H1 (cell line): ENCODE results near the gene RNASE13. TPM values are rescaled to one million over a fixed set of nuclear protein-coding genes. Genes with fewer than 3 reads are reported as not detected.

Experiments
- CTCF ChIA-PET: fragments of 300-600 bp; sonication (Branson Sonifier 250); formaldehyde crosslinking; loops from one replicate; lab custom pipeline; 2021; ENCODE audit not compliant: partially characterized antibody; lab: Charles Lee
- POLR2A ChIA-PET: fragments of 300-600 bp; sonication (Branson Sonifier 250); formaldehyde crosslinking; loops from one replicate; lab custom pipeline; 2021; ENCODE audit warnings: inconsistent platforms; ENCODE audit not compliant: partially characterized antibody; lab: Charles Lee
- DNase-seq, 2 experiments: peaks; one replicate each; pipeline versions ENCODE4 v3.0.0 to v3.0.0-alpha.2; 2010 to 2022; ENCODE audit warnings: low spot score in 2 of 2, low read depth in 1 of 2, mixed read lengths in 1 of 2
- FAIRE-seq: peaks from 2 replicates; lab custom pipeline; 2011; peaks lifted over from hg19 to GRCh38; lab: Jason Lieb, UNC
- H2AFZ ChIP-seq: 2 replicates; pipeline ENCODE4 v1.8.1; 2012; ENCODE audit warnings: low read length, inconsistent platforms
- H2AK5ac ChIP-seq: 2 replicates; pipeline ENCODE4 v1.6.1; 2013; ENCODE audit warnings: low read depth, low read length
- H2BK120ac ChIP-seq: replicated peaks from 2 replicates; pipeline ENCODE3; 2013; ENCODE audit warnings: low read depth, low read length, inconsistent platforms
- H2BK12ac ChIP-seq: 2 replicates; pipeline ENCODE4 v1.6.1; 2013; ENCODE audit warnings: low read depth, low read length
- H2BK15ac ChIP-seq: 2 replicates; pipeline ENCODE4 v1.6.1; 2013; ENCODE audit warnings: low read length
- H2BK20ac ChIP-seq: 2 replicates; pipeline ENCODE4 v1.6.1; 2013; ENCODE audit warnings: low read length
- H2BK5ac ChIP-seq: 2 replicates; pipeline ENCODE4 v1.6.1; 2013; ENCODE audit warnings: low read depth, low read length
- H3K14ac ChIP-seq: 2 replicates; pipeline ENCODE4 v1.6.1; 2013; ENCODE audit warnings: inconsistent platforms; ENCODE audit not compliant: insufficient read length
- H3K18ac ChIP-seq: 2 replicates; pipeline ENCODE4 v1.6.1; 2013; ENCODE audit warnings: low read length; ENCODE audit errors: extremely low read depth
- H3K23ac ChIP-seq: 2 replicates; pipeline ENCODE4 v1.6.1; 2013; ENCODE audit warnings: inconsistent platforms; ENCODE audit not compliant: insufficient read length
- H3K23me2 ChIP-seq: 2 replicates; pipeline ENCODE4 v1.6.1; 2013; ENCODE audit warnings: low read depth, low read length
- H3K27ac ChIP-seq: 2 replicates; pipeline ENCODE4 v1.6.1; 2011; ENCODE audit warnings: low read depth, low read length, inconsistent platforms
- H3K27me3 ChIP-seq, 4 experiments: replicated peaks in 1 of 4; 1 replicate in 1 of 4; 2 replicates in 3 of 4; pipeline versions ENCODE4 v1.6.1 to v1.8.1; 2011 to 2013; ENCODE audit warnings: low read length in 3 of 4, mild to moderate bottlenecking in 3 of 4, inconsistent platforms in 2 of 4, mixed read lengths in 2 of 4, moderate library complexity in 1 of 4; ENCODE audit not compliant: control insufficient read depth in 3 of 4, insufficient read depth in 3 of 4; ENCODE audit errors: extremely low read depth in 1 of 4
- H3K36me3 ChIP-seq, 4 experiments: 2 replicates each; pipeline versions ENCODE4 v1.6.1 to v1.8.1; 2011 to 2013; ENCODE audit warnings: mild to moderate bottlenecking in 4 of 4, low read length in 3 of 4, moderate library complexity in 2 of 4, control low read depth in 1 of 4, inconsistent platforms in 1 of 4; ENCODE audit not compliant: insufficient read depth in 4 of 4, control insufficient read depth in 2 of 4
- H3K4ac ChIP-seq: replicated peaks from 2 replicates; pipeline ENCODE3; 2013; ENCODE audit warnings: low read length, low read depth, mixed read lengths, inconsistent platforms; ENCODE audit not compliant: insufficient read length
- H3K4me1 ChIP-seq, 4 experiments: replicated peaks in 1 of 4; 1 replicate in 1 of 4; 2 replicates in 3 of 4; pipeline versions ENCODE4 v1.6.1 to v1.8.1; 2011 to 2013; ENCODE audit warnings: low read length in 3 of 4, inconsistent platforms in 2 of 4, mixed read lengths in 1 of 4; ENCODE audit not compliant: insufficient read depth in 4 of 4, control insufficient read depth in 3 of 4
- H3K4me2 ChIP-seq, 2 experiments: 2 replicates each; pipeline versions ENCODE4 v1.6.1 to v1.8.1; 2011 to 2013; ENCODE audit warnings: low read depth in 2 of 2, low read length in 2 of 2, control low read depth in 1 of 2, inconsistent platforms in 1 of 2, mild to moderate bottlenecking in 1 of 2; ENCODE audit not compliant: insufficient read depth in 1 of 2
- H3K4me3 ChIP-seq, 4 experiments: fragments of 200-600, 300-600 bp in 1 of 4; sonication (generic), shearing (Covaris generic), sonication (Bioruptor Twin) in 1 of 4; 2 replicates each; pipeline versions ENCODE4 v1.5.1 to v1.8.1; 2011 to 2016; ENCODE audit warnings: low read length in 4 of 4, low read depth in 3 of 4, control low read depth in 2 of 4, inconsistent platforms in 2 of 4, mild to moderate bottlenecking in 2 of 4, mixed read lengths in 1 of 4, moderate library complexity in 1 of 4; ENCODE audit not compliant: insufficient read depth in 2 of 4; ENCODE audit errors: extremely low read depth in 1 of 4
- H3K56ac ChIP-seq: replicated peaks from 2 replicates; pipeline ENCODE3; 2013; ENCODE audit warnings: low read depth, mild to moderate bottlenecking, mixed read lengths, low read length, inconsistent platforms; ENCODE audit not compliant: insufficient read length
- H3K79me1 ChIP-seq: 2 replicates; pipeline ENCODE4 v1.6.1; 2013; ENCODE audit warnings: low read depth, low read length, control low read depth
- H3K79me2 ChIP-seq, 2 experiments: 2 replicates each; pipeline versions ENCODE4 v1.6.1 to v1.8.1; 2012 to 2013; ENCODE audit warnings: low read length in 2 of 2, mild to moderate bottlenecking in 2 of 2, inconsistent platforms in 1 of 2; ENCODE audit not compliant: insufficient read depth in 2 of 2, control insufficient read depth in 1 of 2
- H3K9ac ChIP-seq, 4 experiments: replicated peaks in 1 of 4; 1 replicate in 1 of 4; 2 replicates in 3 of 4; pipeline versions ENCODE4 v1.6.1 to v1.8.1; 2011 to 2013; ENCODE audit warnings: low read depth in 3 of 4, low read length in 3 of 4, control low read depth in 2 of 4, mild to moderate bottlenecking in 2 of 4, moderate library complexity in 2 of 4, inconsistent platforms in 1 of 4; ENCODE audit errors: extremely low read depth in 1 of 4
- H3K9me3 ChIP-seq, 2 experiments: 2 replicates each; pipeline versions ENCODE4 v1.6.1 to v1.8.1; 2012 to 2013; ENCODE audit warnings: mild to moderate bottlenecking in 2 of 2, moderate library complexity in 2 of 2, control low read depth in 1 of 2, inconsistent platforms in 1 of 2, low read depth in 1 of 2, low read length in 1 of 2, mixed read lengths in 1 of 2; ENCODE audit not compliant: insufficient read depth in 2 of 2
- H4K20me1 ChIP-seq, 2 experiments: replicated peaks in 1 of 2; 2 replicates each; pipeline versions ENCODE3 to v1.8.1; 2011 to 2013; ENCODE audit warnings: inconsistent platforms in 2 of 2, low read length in 2 of 2, mild to moderate bottlenecking in 1 of 2; ENCODE audit not compliant: insufficient read depth in 2 of 2, control insufficient read depth in 1 of 2
- H4K5ac ChIP-seq: 2 replicates; pipeline ENCODE4 v1.6.1; 2013; ENCODE audit warnings: low read length, low read depth, mixed read lengths, inconsistent platforms; ENCODE audit not compliant: insufficient read length
- H4K8ac ChIP-seq: 2 replicates; pipeline ENCODE4 v1.8.0; 2013; ENCODE audit warnings: mild to moderate bottlenecking, moderate library complexity, low read length, inconsistent platforms; ENCODE audit not compliant: insufficient read depth; ENCODE audit errors: extremely low read depth
- H4K91ac ChIP-seq: replicated peaks from 2 replicates; pipeline ENCODE3; 2013; ENCODE audit warnings: low read length, mixed read lengths, inconsistent platforms; ENCODE audit not compliant: insufficient read length
- SAP30 ChIP-seq: fragments of 300-600 bp; sonication (generic); IDR thresholded peaks from 2 replicates; pipeline ENCODE4 v1.7.1; 2012; ENCODE audit warnings: low read length, moderate library complexity, mild to moderate bottlenecking, inconsistent platforms; ENCODE audit not compliant: insufficient read depth, insufficient replicate concordance
- SP4 ChIP-seq: IDR thresholded peaks from 2 replicates; pipeline ENCODE4 v1.6.1; 2012; ENCODE audit warnings: low read length, inconsistent platforms
- WGBS, 2 experiments: shearing (Covaris generic) in 1 of 2; methylation state at CpG; one replicate each; pipeline versions ENCODE4 v1.1.6 to v1.1.7; 2013 to 2015; ENCODE audit warnings: low lambda C conversion rate in 2 of 2, mixed read lengths in 2 of 2, inconsistent platforms in 1 of 2, low coverage in 1 of 2, missing lambda C conversion rate in 1 of 2; ENCODE audit not compliant: insufficient replicate concordance in 2 of 2, insufficient coverage in 1 of 2, insufficient read length in 1 of 2; ENCODE audit errors: extremely low coverage in 1 of 2, missing lambda C conversion rate in 1 of 2; 5-methylcytosine and 5-hydroxymethylcytosine counted together
- polyA plus RNA-seq, 7 experiments: library from polyadenylated mRNA; depleted of rRNA in 3 of 7; stranded (reverse) in 5 of 7; unstranded in 2 of 7; fragments of >200 nt in 5 of 7; fragments of 200-250 nt in 2 of 7; gene quantifications; 1 replicate in 5 of 7; 2 replicates in 1 of 7; 4 replicates in 1 of 7; pipeline versions ENCODE4 v1.2.1 to v1.2.3, GENCODE V29; 2011 to 2013; ENCODE audit warnings: missing spikeins in 2 of 7, mixed read lengths in 2 of 7
- total RNA-seq: library from RNA; stranded (reverse); fragmentation: NEBNext Ultra II Directional; extraction: Animal tissue kit (Norgen Biotek cat#: 25700); gene quantifications from 2 replicates; pipeline ENCODE4 v1.2.1, GENCODE V29; 2021
- TF ChIP-seq, protein P1 (sequence below): IDR thresholded peaks from 2 replicates; pipeline ENCODE4 v1.6.1; 2012; ENCODE audit warnings: low read length, inconsistent platforms

RNASE13 gene
- total and polyA plus RNA-seq, 2 of the 8 experiments (the other 6 are each of a cell fraction or from before 2014, with no cell fraction given) = not detected

DNA sequence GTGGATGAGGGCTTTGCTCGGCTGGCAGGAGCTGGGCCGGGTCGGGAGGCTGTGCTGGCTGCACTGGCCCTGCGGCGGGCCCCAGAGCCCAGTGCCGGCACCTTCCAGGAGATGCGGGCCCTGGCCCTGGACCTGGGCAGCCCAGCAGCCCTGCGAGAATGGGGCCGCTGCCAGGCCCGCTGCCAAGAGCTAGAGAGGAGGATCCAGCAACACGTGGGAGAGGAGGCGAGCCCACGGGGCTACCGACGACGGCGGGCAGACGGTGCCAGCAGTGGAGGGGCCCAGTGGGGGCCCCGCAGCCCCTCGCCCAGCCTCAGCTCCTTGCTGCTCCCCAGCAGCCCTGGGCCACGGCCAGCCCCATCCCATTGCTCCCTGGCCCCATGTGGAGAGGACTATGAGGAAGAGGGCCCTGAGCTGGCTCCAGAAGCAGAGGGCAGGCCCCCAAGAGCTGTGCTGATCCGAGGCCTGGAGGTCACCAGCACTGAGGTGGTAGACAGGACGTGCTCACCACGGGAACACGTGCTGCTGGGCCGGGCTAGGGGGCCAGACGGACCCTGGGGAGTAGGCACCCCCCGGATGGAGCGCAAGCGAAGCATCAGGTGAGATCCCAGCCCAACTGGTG lies 47.0 kb upstream of the RNASE13 start:
- Histone ChIP-seq H3K23ac (no peak overlapping the region), H3K36me3 (peaks cover 32 to 91% (median 67%) of the 10 kb centered on the region in 4 experiments), H3K9ac (no peak overlapping the region), H4K8ac (no peak overlapping the region), H2BK15ac (no peak overlapping the region), H3K27me3 (no peaks in the 10 kb centered on the region), H3K23me2 (no peaks in the 10 kb centered on the region), H4K91ac (no peak overlapping the region), H3K4me2 (no peak overlapping the region), H3K79me1 (peaks cover 2% of the 10 kb centered on the region), H3K79me2 (no peaks in the 10 kb centered on the region), H4K20me1 (peaks cover 2 to 5% of the 10 kb centered on the region in 2 experiments), H2BK20ac (no peak overlapping the region), H2BK120ac (no peak overlapping the region), H3K9me3 (no peaks in the 10 kb centered on the region), H2AFZ (no peak overlapping the region), H3K4ac (no peak overlapping the region), H4K5ac (no peak overlapping the region), H3K56ac (no peak overlapping the region), H3K4me3 (no peak overlapping the region), H3K4me1 (no peaks in the 10 kb centered on the region), H2BK5ac (no peak overlapping the region), H2BK12ac (no peak overlapping the region), H3K14ac (no peak overlapping the region), H2AK5ac (no peak overlapping the region), H3K18ac (no peak overlapping the region), H3K27ac (no peak overlapping the region)
- no peak for FAIRE-seq
- ChIA-PET POLR2A (interaction anchor here (1.8 to 12.4 kb wide), 6 partner anchors 3 to 67 kb away, joined by 5 to 245 read pairs (median 5); partner anchors contain the start of genes ARHGEF40 and RNASE8), CTCF (interaction anchor here (1.5 to 10.2 kb wide), 8 partner anchors 9 to 96 kb away, joined by 3 to 148 read pairs (median 14); partner anchors contain the start of genes ARHGEF40 and TMEM253)
- no peak for DNase-seq
- WGBS, 2 experiments = 96% methylated on average over 21 of the region's 30 CpGs; no CpG with 5 or more reads in 1 of the 2 experiments
- no peak for TF ChIP-seq SP4
- TF ChIP-seq, protein P1, sequence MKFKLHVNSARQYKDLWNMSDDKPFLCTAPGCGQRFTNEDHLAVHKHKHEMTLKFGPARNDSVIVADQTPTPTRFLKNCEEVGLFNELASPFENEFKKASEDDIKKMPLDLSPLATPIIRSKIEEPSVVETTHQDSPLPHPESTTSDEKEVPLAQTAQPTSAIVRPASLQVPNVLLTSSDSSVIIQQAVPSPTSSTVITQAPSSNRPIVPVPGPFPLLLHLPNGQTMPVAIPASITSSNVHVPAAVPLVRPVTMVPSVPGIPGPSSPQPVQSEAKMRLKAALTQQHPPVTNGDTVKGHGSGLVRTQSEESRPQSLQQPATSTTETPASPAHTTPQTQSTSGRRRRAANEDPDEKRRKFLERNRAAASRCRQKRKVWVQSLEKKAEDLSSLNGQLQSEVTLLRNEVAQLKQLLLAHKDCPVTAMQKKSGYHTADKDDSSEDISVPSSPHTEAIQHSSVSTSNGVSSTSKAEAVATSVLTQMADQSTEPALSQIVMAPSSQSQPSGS = no peak
- TF ChIP-seq SAP30 = no peak
